ENCODE measurements around the gene OR5D18. TPM values are rescaled to one million over a fixed set of nuclear protein-coding genes. Genes with fewer than 3 reads are reported as not detected.

The OR5D18 gene
- total and polyA plus RNA-seq, 10 of the 15 experiments (the other 5 are each of a cell fraction or from before 2014, with no cell fraction given): not detected

GRCh38 chr11:55852141-55852540 lies 32.7 kb downstream of the OR5D18 start:
- in situ Hi-C loops (cut with MboI) (no loop called here), intact Hi-C loops (cut with micrococcal nuclease; ENCODE audit: unreplicated experiment) (no loop called here)
- POLR2A ChIA-PET: no interaction called here
- H3K36me3 ChIP-seq (ENCODE audit: control insufficient read depth in 2 of 2, insufficient read depth in 2 of 2, low read length in 1 of 2): no peaks in the 10 kb centered on the region
- 0% methylated on average over 1 of the region's 1 CpG for WGBS (ENCODE audit: insufficient coverage, insufficient replicate concordance, low lambda C conversion rate, missing lambda C conversion rate)
- CTCF ChIA-PET: no interaction called here
- H3K9ac ChIP-seq (ENCODE audit: control insufficient read depth, insufficient read depth, low read length): no peak overlapping the region
- no peaks in the 10 kb centered on the region for H4K20me1 ChIP-seq (ENCODE audit: control insufficient read depth, insufficient read depth)
- no peaks in the 10 kb centered on the region for H3K4me1 ChIP-seq (ENCODE audit: control insufficient read depth, insufficient read depth, low read length)
- no TSS peak for BruUV-seq (replicated peaks)
- DNase-seq (ENCODE audit: low read depth, low spot score) (no peak), ATAC-seq (no peak), FAIRE-seq (no peak)
- H3K79me2 ChIP-seq (ENCODE audit: control insufficient read depth, insufficient read depth, low read length): no peaks in the 10 kb centered on the region
- no peak overlapping the region for H3K4me3 ChIP-seq
- no peak overlapping the region for H3K27ac ChIP-seq (ENCODE audit: control insufficient read depth, insufficient read depth)
- SMC1A ChIA-PET (ENCODE audit: uncharacterized antibody, unreplicated experiment): no interaction called here
- no peaks in the 10 kb centered on the region for H3K9me3 ChIP-seq (replicated peaks; ENCODE audit: control insufficient read depth, insufficient read depth, low read length)
- H2AFZ ChIP-seq (ENCODE audit: control insufficient read depth, low read depth, low read length): no peak overlapping the region
- no peaks in the 10 kb centered on the region for H3K27me3 ChIP-seq (replicated peaks in 1 of 2; ENCODE audit: control insufficient read depth in 2 of 2, insufficient read depth in 2 of 2, low read length in 1 of 2)
- RAD21 ChIA-PET (ENCODE audit: unreplicated experiment): no interaction called here
- no peak overlapping the region for H3K4me2 ChIP-seq (ENCODE audit: control insufficient read depth, insufficient read depth)
- TF ChIP-seq MLLT1 (IDR thresholded peaks at IDR 0.05) (no peak), MYB (IDR thresholded peaks at IDR 0.05; ENCODE audit: borderline replicate concordance, low read depth, low read length) (no peak), ATF7 (IDR thresholded peaks at IDR 0.05; ENCODE audit: low read depth) (peak; percentile 63), ZNF592 (IDR thresholded peaks at IDR 0.05) (no peak), NFXL1 (IDR thresholded peaks at IDR 0.05; ENCODE audit: borderline replicate concordance) (no peak), BRCA1 (IDR thresholded peaks at IDR 0.05; ENCODE audit: low read depth, low read length) (no peak), SIX5 (IDR thresholded peaks at IDR 0.05; ENCODE audit: low read depth, low read length, severe bottlenecking) (no peak), SIN3A (IDR thresholded peaks at IDR 0.05; ENCODE audit: low read depth, low read length) (no peak)
